NK-92 (cell line): Measurements from ENCODE around the gene ELF1.
"Not testable (repeated sequence)": the region's sequence is repeated elsewhere in the genome, so short reads cannot be mapped to it uniquely, and the experiment has no call there.

Experiments
- DNase-seq: peaks from one replicate; lab custom pipeline; 2025; ENCODE audit not compliant: unreplicated experiment; lab: John Stamatoyannopoulos, UW

Gene ELF1

DNA sequence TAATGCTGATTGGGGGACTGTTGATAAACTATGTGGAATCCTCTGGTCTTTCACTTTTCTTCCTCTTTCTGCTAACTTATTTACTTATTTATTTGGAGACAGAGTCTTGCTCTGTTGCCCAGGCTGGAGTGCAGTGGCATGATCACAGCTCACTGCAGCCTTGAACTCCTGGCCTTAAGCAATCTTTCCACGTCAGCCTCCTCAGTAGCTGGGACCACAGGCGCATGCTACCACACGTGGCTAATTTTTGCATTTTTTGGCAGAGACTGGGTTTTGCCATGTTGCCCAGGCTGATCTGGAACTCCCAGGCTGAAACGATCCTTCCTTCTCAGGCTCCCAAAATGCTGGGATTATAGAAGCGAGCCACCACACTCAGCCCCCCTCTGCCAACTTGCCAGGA is 77.5 kb downstream of the ELF1 start:
- no peak for DNase-seq

DNA sequence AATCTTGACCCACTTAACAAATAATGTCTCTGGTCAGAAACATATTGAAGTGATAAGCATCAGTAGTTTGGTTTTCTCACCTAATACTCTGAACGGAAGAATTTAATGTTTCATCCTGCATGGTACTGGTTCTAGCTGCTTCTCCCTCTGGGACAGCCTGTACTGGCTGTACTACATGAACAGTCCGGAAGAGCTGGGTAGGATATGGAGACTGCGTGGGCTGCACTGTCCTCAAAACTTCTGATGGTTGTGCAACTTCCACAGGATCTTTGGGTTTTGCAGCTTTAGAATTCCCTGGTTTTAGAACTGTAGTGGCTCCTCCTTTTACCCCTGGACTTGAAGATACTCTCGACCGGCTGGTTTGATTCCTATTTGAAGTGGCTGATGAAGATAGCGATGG is 78.3 kb downstream of the ELF1 start:
- DNase-seq: no peak

DNA sequence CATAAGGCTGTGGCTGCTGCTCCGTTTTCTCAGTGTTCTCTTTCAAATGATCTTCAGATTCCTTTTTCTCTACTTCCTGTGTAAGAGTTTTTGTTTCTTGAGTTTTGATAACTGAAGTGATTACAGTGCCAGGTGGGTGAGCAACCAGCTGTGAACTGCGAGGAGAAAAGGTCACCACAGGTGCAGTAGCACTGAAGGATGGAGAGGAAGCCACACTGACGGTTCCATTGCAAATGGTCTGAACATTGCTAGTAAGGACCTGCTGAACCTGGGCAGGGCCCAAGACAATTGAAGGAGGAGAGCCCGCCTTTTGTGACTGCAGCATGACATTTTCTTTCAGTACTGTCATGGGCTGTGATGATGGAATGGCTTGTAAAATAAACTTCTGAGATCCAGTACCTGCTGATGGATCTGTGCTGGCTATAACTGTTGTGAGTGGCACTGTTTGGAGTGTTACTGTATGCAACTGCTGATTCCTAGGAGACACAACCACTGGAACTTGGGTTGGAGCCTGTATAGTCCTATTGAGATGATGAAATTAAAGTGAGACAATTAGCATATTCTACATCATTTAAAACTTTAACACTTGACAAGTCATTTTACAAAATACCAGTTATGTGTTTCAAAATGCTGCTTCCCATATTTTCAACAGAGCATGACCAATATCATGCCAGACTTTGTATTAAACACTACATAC is 85.5 kb downstream of the ELF1 start:
- DNase-seq: no peak

DNA sequence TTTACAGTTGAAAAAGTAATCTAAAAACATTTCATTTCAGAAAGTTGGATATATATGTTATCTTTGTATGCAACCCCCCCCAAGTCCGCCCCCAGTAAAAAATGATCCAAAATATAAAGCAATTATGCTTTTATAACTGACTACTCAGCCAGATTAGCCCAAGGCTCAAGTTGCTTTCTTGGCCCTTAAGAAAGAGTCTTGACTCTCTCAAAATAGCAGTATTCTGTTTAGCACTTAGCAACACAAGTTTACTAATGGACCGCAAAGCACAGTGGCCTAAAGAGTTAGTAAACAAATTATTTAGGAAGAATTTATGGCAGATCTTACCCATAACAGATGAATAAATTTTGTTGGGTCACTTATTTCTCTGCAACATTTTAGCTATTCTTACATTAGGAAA is 86.9 kb downstream of the ELF1 start:
- no peak for DNase-seq

DNA sequence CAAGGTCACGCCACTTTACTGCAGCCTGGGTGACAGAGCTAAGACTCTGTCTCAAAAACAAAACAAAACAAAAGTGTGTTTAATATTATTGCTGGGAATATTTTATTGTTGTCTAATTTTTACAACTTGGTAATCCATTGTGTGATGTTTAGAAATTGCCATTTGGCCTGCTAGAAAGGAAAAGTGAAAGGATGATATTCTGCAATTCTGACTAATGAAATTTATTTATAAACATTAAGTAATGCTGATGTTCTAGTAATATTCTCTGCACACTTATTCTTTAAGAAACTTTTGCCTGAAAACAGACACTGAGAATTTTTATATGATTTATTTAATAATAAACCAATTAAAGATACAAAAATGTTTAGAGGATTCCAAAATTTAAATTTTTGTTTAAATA is 87.4 kb downstream of the ELF1 start:
- no peak for DNase-seq

DNA sequence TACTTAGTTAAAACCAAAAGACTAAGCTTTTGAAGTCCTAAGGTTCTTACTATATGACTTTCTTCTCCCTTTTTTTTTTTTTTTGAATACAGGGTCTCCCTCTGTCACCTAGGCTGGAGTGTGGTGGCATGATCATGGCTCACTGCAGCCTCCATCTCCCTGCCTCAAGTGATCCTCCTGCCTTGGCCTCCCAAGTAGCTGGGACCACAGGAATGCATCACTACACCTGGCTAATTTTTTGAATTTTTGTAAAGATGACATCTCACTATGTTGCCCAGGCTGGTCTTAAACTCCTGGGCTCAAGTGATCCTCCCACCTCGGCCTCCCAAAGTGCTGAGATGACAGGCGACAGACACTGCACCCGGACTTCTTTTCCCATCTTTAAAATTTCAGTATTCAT is 89.2 kb downstream of the ELF1 start:
- DNase-seq: not testable (repeated sequence)

DNA sequence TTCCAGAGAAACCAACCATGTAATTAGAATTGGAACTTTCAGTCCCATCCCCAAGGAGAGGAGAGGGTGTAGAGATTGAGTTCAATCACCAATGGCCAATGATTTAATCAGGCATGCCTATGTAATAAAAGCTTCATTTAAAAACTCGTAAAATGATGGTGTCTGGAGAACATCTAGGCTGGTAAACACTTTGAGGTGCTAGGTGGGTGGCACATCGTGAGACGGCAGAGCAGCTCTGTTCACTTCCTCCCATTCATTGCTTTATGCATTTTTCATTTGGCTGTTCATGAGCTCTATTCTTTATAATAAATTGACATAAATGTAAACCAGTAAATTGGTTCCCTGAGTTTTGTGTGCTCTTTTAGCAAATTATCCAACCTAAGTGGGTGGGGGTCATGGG is 90.1 kb downstream of the ELF1 start:
- DNase-seq: no peak

DNA sequence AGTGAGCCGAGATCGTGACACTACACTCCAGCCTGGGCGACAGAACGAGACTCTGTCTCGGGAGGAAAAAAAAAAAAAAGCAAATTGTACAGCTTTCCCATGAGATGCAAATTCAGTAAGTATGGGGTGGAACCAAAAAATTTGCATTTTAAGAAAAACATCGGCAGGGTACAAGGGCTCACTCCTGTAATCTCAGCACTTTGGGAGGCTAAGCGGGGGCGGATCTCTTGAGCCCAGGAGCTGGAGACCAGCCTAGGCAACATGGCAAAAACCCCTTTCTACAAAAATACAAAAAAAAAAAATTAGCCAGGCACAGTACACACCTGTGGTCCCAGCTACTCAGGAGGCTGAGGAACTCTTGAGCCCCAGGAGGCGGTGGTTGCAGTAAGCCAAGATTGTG is 91.2 kb downstream of the ELF1 start:
- DNase-seq: no peak

DNA sequence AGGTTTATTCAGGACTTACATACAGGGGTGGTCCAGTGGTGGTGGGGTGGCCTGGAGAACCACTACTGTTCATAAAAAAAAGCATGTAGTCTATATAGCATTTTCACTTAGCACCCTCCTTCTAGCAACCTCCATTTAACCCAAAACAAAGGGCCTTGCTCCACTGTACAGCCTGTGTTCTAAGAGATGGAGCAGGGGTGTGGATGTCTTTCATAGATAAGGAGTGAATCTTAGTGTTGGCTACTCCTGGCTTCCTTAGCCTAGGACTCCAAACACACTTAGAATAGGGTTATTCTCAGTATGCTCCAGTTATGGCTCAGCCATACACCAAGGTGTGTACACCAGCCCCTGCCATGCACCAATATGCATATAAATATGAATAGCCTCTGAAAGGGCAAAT is 95.2 kb downstream of the ELF1 start:
- DNase-seq: no peak

DNA sequence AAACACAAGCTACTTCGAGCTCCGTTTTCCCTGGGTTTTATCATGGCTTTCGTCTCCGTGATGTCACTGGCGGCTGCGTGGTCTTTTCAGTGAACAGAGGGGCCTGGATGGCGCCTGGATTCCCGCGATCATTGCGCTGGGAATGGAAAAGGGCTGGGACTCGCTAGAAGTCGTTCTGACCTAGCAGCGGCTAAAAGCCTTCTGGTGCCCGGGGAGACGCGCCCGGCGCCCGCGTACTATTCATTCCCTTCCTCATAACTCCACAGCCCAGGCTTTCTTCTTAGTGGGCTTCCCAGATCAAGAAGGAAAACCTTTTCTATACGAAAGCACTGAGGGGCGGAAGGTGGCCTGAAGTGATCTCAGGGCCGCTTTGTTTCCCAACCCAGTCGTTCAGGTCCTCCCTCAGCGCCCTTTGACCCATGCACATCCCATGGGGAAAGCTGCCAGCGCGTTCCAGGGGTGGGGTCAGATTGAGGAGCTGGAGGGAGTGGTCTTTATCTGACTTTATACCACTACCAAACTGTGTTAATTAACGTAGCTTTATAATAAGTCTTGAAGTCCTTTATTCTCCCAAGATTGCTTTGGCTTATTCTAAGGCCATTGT is 96.6 kb downstream of the ELF1 start:
- DNase-seq: no peak

DNA sequence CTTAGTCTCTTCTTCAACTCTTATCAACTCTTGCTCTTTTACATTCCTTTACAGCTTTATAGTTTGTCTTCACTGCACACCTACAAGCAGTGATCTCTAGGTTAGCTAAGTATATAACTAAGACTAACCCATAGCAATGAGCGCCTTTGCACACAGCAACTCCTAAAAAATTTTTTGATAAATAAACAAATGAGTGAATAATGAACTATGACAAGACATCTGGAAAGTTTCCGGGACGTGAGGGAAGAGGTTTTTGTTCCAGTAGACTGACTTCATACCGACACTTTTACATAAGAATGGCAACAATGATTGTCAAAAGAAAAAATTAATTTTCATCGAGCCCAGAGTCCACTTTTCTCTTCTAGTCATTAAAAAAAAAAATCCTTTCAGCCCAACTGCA is 98.3 kb downstream of the ELF1 start:
- no peak for DNase-seq

DNA sequence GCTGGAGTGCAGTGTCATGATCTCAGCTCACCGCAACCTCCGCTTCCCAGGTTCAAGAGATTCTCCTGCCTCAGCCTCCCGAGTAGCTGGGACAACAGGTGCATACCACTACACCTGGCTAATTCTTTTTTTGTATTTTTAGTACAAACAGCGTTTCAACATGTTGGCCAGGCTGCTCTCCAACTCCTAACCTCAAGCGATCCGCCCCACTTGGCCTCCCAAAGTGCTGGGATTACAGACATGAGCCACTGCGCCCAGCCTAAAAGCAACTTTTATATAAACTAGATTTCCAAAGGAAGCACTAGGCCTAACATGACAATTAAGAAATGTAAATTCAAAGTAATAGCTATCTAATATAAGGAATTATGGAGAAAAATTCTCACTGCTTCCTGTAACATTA is 99.2 kb downstream of the ELF1 start:
- DNase-seq: not testable (repeated sequence)

DNA sequence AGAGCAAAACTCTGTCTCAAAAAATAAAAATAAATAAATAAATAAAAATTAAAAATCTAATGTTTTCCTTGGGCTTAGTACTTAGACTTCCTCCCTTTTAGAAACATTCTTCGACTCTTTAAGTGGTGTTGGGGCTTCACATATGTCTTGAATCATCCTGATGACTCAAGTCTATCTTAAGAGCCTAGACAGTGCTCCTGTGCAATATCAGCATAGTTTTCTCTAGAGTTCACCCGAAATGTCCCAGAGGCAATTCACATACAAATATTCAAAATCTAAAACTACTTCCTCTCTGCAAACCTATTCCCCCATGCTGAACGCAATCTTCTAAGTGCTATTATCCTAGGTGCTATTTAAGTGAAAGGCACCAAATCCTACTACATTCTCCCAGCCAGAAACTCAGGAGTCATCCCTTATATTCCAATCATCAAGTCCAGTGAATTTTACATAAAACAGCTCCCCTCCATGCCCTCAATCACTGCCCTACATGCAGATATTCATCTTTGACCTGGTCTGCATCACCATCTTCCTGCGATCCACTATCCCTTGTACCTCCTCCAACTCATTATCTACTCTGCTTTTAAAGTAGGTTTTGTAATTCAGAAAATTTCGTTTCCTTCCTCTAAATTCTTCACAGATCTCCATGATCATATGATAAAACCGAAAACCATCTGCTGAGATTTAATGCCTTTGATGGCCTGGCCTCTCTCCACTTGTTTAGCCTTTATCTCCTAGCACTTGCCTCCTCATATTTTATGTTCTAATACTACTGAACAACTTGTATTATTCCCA is 102.7 kb downstream of the ELF1 start:
- DNase-seq: no peak

DNA sequence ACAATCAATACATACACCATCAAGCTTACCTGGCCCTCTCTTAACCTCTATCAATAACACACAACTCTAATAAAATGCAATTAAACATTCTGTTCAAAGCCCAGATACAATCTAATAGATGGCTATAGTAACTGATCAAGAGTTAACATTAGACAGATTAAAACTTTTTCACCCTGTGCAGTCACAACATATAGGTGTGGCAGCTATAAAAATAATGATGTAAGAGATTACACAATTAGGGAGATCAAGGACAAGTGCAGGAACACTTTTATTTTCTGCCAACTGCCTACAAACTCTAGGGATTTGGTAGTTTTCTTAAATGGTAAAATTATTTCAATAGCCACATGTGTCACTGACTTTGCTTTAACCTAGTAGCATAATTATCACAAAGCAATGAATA is 104.3 kb downstream of the ELF1 start:
- DNase-seq: not testable (repeated sequence)

DNA sequence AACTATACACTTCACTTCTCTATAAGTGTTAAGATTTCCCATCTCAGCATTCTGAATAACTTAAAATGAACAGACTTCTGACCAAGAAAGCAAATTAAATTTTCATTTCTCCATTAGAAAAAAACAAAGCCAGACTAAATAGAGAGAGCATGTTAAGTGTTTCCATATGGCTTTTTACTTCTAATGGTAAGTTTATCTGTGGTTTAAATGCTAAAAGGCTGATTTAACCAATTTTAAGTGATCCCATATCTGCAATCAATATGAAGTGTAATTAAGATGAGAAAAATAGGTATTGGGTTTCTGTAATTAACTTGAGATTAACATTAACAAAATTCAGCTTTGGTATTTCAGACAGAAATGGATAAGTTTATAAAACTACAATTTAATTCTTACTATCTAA is 107.8 kb downstream of the ELF1 start:
- no peak for DNase-seq

DNA sequence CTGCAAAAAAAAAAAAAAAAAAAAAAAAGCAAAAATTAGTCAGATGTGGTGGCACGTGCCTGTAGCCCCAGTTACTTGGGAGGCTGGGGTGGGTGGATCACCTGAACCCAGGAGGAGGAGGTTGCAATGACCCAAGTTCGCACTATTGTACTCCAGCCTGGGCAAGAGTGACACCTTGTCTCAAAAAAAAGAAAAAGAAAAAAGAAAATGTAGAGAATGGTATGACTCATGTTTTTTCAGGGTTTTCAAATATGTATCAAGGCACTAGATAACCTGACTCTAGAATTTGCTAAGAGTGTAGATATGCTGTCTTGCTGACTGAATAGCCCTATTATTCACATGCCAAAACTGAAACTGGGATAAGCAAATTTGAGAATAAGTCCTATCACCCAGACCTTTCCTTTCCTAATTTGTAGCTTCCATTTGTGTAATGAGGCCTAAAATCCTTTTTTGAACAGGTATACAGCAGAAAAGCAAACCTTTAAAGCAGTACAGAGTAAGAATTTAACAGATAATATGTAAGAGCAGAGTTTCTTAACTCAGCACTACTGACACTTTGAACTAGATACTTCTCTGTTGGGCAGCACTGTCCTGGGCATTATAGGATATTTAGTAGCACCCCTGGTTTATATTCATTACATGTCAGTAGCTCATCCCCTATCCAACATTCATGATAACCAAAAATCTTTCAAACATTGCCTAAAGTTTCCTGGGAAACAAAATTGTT is 108.6 kb downstream of the ELF1 start:
- no peak for DNase-seq

DNA sequence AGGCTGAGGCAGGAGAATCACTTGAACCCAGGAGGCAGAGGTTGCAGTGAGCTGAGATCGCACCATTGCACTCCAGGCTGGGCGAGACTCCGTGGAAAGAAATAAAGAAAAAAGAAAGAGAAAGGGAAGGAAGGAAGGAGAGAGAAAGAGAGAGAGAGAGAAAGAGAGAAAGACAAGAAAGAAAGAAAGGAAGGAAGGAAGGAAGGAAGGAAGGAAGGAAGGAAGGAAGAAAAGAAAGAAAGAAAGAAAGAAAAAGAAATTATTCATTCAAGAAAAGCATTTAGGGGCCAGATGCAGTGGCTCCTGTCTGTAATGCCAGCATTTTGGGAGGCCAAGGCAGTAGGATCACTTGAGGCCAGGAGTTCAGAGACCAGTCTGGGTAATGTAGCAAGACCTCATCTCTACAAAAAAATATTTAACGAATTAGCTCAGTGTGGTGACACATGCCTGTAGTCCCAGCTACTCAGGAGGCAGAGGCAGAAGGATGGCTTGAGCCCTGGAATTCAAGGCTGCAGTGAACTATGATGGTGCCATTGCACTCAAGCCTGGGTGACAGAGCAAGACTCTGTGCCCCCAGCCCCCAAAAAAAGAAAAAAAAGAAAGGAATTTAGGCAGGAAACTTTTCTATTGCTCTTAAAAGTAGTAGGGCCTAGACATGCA is 109.4 kb downstream of the ELF1 start:
- not testable (repeated sequence) for DNase-seq

DNA sequence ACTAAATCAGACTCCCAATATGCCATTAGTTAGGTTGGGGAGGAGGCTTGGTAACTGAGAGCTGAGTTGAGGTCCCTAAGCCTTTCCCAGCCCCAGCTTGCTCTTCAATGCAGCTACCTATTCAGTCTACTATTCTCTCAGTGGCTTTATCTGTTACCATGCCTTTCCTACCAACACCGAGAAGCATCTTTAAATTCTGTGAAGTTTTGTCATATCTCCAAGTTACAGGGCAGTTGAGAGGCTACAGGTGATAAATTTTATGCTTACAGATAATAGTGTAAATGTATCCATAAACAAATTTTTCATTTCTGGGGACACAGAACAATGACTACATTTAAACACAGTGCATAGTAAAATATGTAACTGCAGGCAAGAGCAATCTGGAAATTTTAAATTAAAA is 110.6 kb downstream of the ELF1 start:
- DNase-seq: no peak

DNA sequence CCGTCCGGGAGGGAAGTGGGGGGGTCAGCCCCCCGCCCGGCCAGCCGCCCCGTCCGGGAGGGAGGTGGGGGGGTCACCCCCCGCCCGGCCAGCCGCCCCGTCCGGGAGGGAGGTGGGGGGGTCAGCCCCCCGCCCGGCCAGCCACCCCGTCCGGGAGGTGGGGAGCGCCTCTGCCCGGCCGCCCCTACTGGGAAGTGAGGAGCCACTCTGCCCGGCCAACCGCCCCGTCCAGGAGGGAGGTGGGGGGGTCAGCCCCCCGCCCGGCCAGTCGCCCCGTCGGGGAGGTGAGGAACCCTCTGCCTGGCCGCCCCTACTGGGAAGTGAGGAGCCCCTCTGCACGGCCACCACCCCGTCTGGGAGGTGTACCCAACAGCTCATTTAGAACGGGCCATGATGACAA is 118.1 kb downstream of the ELF1 start:
- DNase-seq: not testable (repeated sequence)

DNA sequence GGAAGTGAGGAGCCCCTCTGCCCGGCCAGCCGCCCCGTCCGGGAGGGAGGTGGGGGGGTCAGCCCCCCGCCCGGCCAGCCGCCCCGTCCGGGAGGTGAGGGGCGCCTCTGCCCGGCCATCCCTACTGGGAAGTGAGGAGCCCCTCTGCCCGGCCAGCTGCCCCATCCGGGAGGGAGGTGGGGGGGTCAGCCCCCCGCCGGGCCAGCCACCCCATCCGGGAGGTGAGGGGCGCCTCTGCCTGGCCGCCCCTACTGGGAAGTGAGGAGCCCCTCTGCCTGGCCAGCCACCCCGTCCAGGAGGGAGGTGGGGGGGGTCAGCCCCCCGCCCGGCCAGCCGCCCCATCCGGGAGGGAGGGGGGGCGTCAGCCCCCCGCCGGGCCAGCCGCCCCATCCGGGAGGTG is 118.5 kb downstream of the ELF1 start:
- not testable (repeated sequence) for DNase-seq

DNA sequence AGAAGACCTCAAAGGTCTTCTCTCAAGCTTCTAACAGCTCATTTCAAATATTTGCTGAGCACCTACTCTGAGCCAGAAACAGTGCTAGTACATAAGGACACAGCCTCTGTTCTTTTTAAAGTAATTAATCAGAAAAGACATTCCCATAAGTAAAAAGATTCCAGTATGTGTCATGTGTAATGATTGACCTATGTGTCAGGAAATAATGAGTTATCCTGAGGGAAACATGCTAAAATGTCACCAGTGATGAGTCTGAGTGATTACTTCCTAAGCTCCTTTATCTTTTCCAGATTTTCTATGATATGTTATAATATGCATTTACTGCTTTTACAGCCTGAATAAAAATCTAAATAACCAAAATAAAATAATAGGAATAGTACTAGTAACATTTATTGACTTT is 122.1 kb downstream of the ELF1 start:
- DNase-seq: no peak
